ENCODE measurements around the gene CASS4. TPM values are rescaled to one million over a fixed set of nuclear protein-coding genes. Genes with fewer than 3 reads are reported as not detected.
A peak's percentile ranks its signal among the peaks of the same experiment; 100 is the strongest.

The CASS4 gene
- total RNA-seq, 1 donor from 2014 or later = 0.56 TPM

- TF ChIP-seq CTCF (conservative IDR thresholded peaks at IDR 0.05) = no peak
- peaks cover 6% of the 10 kb centered on the region for H3K9me3 Mint-ChIP-seq
- DNase-seq (ENCODE audit: extremely low spot score, unreplicated experiment) = no peak
- peaks cover 16% of the 10 kb centered on the region for H3K36me3 Mint-ChIP-seq
- H3K27ac Mint-ChIP-seq = no peak overlapping the region
- H3K4me3 Mint-ChIP-seq = no peak overlapping the region
- H3K27me3 Mint-ChIP-seq = no peaks in the 10 kb centered on the region
- peaks cover 7% of the 10 kb centered on the region for H3K4me1 Mint-ChIP-seq (ENCODE audit: unreplicated experiment)
These were observed 89.1 kb downstream of the CASS4 start for GRCh38 chr20:56501116-56501515.

- no peaks in the 10 kb centered on the region for H3K9me3 Mint-ChIP-seq
- no peaks in the 10 kb centered on the region for H3K36me3 Mint-ChIP-seq
- no peak overlapping the region for H3K4me3 Mint-ChIP-seq
- peak overlapping the region; percentile 66 for H3K27ac Mint-ChIP-seq
- no peaks in the 10 kb centered on the region for H3K27me3 Mint-ChIP-seq
- H3K4me1 Mint-ChIP-seq (ENCODE audit: unreplicated experiment) = peaks cover 8% of the 10 kb centered on the region
- DNase-seq (ENCODE audit: extremely low spot score, unreplicated experiment) = no peak
- no peak for TF ChIP-seq CTCF (conservative IDR thresholded peaks at IDR 0.05)
These were observed 91.9 kb downstream of the CASS4 start for GRCh38 chr20:56503916-56504315.

- Mint-ChIP-seq H3K4me1 (ENCODE audit: unreplicated experiment) (peaks cover 8% of the 10 kb centered on the region), H3K4me3 (no peak overlapping the region), H3K9me3 (no peaks in the 10 kb centered on the region), H3K27ac (peak overlapping the region; percentile 66), H3K27me3 (no peaks in the 10 kb centered on the region), H3K36me3 (no peaks in the 10 kb centered on the region)
- peak; percentile 72 for TF ChIP-seq CTCF (conservative IDR thresholded peaks at IDR 0.05)
- DNase-seq (ENCODE audit: extremely low spot score, unreplicated experiment) = no peak
These were observed 92.4 kb downstream of the CASS4 start for GRCh38 chr20:56504373-56505005.

GRCh38 chr20:56506103-56506502 is 94.0 kb downstream of the CASS4 start:
- no peak overlapping the region for H3K27ac Mint-ChIP-seq
- DNase-seq (ENCODE audit: extremely low spot score, unreplicated experiment) = no peak
- peaks cover 8% of the 10 kb centered on the region for H3K4me1 Mint-ChIP-seq (ENCODE audit: unreplicated experiment)
- no peaks in the 10 kb centered on the region for H3K36me3 Mint-ChIP-seq
- H3K27me3 Mint-ChIP-seq = no peaks in the 10 kb centered on the region
- no peak overlapping the region for H3K4me3 Mint-ChIP-seq
- H3K9me3 Mint-ChIP-seq = no peaks in the 10 kb centered on the region
- TF ChIP-seq CTCF (conservative IDR thresholded peaks at IDR 0.05) = no peak

Other genes starting within 250 kb of the CASS4 start
- not detected in 2 replicates for gene MC3R, start 163.5 kb upstream of the CASS4 start, total RNA-seq (ENCODE audit: low replicate concordance)
- 58.3 and 58.4 TPM in 2 replicates for gene FAM210B, start 53.3 kb upstream of the CASS4 start, total RNA-seq (ENCODE audit: low replicate concordance)
- gene AURKA, start 20.0 kb upstream of the CASS4 start, total RNA-seq (ENCODE audit: low replicate concordance) = 20.3 and 42.7 TPM in 2 replicates
- gene CSTF1, start 19.6 kb upstream of the CASS4 start, total RNA-seq (ENCODE audit: low replicate concordance) = 43.2 and 48.4 TPM in 2 replicates
- gene RTF2, start 56.4 kb downstream of the CASS4 start, total RNA-seq (ENCODE audit: low replicate concordance) = 63.5 and 71.2 TPM in 2 replicates
- 0.46 and 0.52 TPM in 2 replicates for gene FAM209A, start 112.5 kb downstream of the CASS4 start, total RNA-seq (ENCODE audit: low replicate concordance)
- gene FAM209B, start 121.0 kb downstream of the CASS4 start, total RNA-seq (ENCODE audit: low replicate concordance) = 0.63 TPM in 1 of 2 replicates, not detected in the other
- 20.5 and 71.7 TPM in 2 replicates for gene TFAP2C, start 217.0 kb downstream of the CASS4 start, total RNA-seq (ENCODE audit: low replicate concordance)